ENCODE measurements around the gene DEFB108B.
"Not testable (repeated sequence)": the region's sequence is repeated elsewhere in the genome, so short reads cannot be mapped to it uniquely, and the experiment has no call there.

DNA sequence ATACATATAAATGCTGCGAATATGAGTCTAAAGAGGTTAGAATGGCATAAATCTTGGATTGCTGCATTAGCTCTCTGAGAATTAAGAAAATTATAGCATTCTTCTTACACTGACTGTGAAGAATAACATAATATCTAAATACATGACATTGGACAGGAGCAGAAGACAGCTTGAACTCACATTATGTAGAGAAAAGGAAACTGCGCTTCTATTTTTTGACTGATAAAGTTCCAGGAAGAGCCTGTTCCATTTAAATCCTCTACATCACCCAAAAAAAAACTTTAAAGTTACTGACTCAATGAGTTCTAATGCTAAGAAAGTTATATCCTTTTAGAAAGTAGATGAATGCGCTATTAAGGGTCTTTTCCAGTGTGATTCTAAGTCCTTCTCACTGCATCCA is 27.8 kb downstream of the DEFB108B start:
- TF ChIP-seq, protein P1, sequence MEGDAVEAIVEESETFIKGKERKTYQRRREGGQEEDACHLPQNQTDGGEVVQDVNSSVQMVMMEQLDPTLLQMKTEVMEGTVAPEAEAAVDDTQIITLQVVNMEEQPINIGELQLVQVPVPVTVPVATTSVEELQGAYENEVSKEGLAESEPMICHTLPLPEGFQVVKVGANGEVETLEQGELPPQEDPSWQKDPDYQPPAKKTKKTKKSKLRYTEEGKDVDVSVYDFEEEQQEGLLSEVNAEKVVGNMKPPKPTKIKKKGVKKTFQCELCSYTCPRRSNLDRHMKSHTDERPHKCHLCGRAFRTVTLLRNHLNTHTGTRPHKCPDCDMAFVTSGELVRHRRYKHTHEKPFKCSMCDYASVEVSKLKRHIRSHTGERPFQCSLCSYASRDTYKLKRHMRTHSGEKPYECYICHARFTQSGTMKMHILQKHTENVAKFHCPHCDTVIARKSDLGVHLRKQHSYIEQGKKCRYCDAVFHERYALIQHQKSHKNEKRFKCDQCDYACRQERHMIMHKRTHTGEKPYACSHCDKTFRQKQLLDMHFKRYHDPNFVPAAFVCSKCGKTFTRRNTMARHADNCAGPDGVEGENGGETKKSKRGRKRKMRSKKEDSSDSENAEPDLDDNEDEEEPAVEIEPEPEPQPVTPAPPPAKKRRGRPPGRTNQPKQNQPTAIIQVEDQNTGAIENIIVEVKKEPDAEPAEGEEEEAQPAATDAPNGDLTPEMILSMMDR (IDR thresholded peaks at IDR 0.05; ENCODE audit: poor library complexity, severe bottlenecking): not testable (repeated sequence)
- not testable (repeated sequence) for TF ChIP-seq MXI1 (conservative IDR thresholded peaks at IDR 0.05; ENCODE audit: poor library complexity, severe bottlenecking); SMC3 (conservative IDR thresholded peaks at IDR 0.05; ENCODE audit: poor library complexity)
- TF ChIP-seq, protein P2, sequence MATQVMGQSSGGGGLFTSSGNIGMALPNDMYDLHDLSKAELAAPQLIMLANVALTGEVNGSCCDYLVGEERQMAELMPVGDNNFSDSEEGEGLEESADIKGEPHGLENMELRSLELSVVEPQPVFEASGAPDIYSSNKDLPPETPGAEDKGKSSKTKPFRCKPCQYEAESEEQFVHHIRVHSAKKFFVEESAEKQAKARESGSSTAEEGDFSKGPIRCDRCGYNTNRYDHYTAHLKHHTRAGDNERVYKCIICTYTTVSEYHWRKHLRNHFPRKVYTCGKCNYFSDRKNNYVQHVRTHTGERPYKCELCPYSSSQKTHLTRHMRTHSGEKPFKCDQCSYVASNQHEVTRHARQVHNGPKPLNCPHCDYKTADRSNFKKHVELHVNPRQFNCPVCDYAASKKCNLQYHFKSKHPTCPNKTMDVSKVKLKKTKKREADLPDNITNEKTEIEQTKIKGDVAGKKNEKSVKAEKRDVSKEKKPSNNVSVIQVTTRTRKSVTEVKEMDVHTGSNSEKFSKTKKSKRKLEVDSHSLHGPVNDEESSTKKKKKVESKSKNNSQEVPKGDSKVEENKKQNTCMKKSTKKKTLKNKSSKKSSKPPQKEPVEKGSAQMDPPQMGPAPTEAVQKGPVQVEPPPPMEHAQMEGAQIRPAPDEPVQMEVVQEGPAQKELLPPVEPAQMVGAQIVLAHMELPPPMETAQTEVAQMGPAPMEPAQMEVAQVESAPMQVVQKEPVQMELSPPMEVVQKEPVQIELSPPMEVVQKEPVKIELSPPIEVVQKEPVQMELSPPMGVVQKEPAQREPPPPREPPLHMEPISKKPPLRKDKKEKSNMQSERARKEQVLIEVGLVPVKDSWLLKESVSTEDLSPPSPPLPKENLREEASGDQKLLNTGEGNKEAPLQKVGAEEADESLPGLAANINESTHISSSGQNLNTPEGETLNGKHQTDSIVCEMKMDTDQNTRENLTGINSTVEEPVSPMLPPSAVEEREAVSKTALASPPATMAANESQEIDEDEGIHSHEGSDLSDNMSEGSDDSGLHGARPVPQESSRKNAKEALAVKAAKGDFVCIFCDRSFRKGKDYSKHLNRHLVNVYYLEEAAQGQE (IDR thresholded peaks at IDR 0.05; ENCODE audit: borderline replicate concordance): not testable (repeated sequence)

All from neural cell (in vitro differentiated cells).